Neural cell (in vitro differentiated cells): ENCODE data around the gene ITGBL1.

Source experiments
- EP300 ChIP-seq: fragments of 450-650 bp; conservative IDR thresholded peaks from 2 replicates; pipeline ENCODE4 v1.6.1; 2014; ENCODE audit warnings: antibody characterized with exemption, mild to moderate bottlenecking, moderate library complexity; ENCODE audit not compliant: poor library complexity, severe bottlenecking
- EZH2 ChIP-seq: fragments of 200-600, 300-800 bp; shearing (Covaris generic), sonication (generic); IDR thresholded peaks from 2 replicates; pipeline ENCODE4 v1.6.1; 2014; ENCODE audit warnings: antibody characterized with exemption, low read length, borderline replicate concordance, mild to moderate bottlenecking; ENCODE audit not compliant: insufficient read depth, poor library complexity, severe bottlenecking
- MXI1 ChIP-seq: fragments of 450-650 bp; conservative IDR thresholded peaks from 2 replicates; pipeline ENCODE4 v1.6.1; 2014; ENCODE audit warnings: antibody characterized with exemption, mild to moderate bottlenecking; ENCODE audit not compliant: poor library complexity, severe bottlenecking
- POLR2AphosphoS5 ChIP-seq: IDR thresholded peaks from 2 replicates; pipeline ENCODE4 v1.6.1; 2012
- RAD21 ChIP-seq: fragments of 450-650 bp; conservative IDR thresholded peaks from 2 replicates; pipeline ENCODE4 v1.6.1; 2014; ENCODE audit warnings: antibody characterized with exemption, mild to moderate bottlenecking, moderate library complexity
- SMC3 ChIP-seq: fragments of 450-650 bp; conservative IDR thresholded peaks from 2 replicates; pipeline ENCODE4 v1.6.1; 2014; ENCODE audit warnings: antibody characterized with exemption, mild to moderate bottlenecking, moderate library complexity; ENCODE audit not compliant: poor library complexity
- TAF1 ChIP-seq: IDR thresholded peaks from 2 replicates; pipeline ENCODE4 v1.6.1; 2012; ENCODE audit warnings: low read depth
- TF ChIP-seq, protein P1 (sequence below): fragments of 450-650 bp; IDR thresholded peaks from 2 replicates; pipeline ENCODE4 v1.5.1; 2014; ENCODE audit warnings: antibody characterized with exemption, mild to moderate bottlenecking, moderate library complexity; ENCODE audit not compliant: poor library complexity, severe bottlenecking
- TF ChIP-seq, protein P2 (sequence below): IDR thresholded peaks from 2 replicates; pipeline ENCODE4 v1.6.1; 2012; ENCODE audit warnings: borderline replicate concordance

DNA sequence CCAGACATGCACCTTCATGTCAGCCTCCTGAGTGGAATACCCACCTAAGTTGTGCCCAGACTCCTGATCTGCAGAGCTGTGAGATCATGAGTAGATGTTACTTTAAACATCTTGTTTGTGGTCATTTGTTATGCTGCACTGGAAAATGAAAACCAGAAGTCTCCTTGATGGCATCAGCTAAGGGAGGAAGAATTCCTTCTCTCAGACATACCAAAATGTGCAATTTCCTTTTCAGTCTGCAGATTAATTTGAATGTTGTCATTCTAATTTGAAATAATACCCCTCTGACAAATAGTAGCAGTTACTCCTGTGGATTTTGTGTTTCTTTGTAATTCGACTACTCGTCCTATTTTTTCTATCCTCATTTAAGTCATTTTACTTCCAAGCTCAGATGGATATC is 59.3 kb downstream of the ITGBL1 start:
- TF ChIP-seq POLR2AphosphoS5 = no peak
- TF ChIP-seq, protein P1, sequence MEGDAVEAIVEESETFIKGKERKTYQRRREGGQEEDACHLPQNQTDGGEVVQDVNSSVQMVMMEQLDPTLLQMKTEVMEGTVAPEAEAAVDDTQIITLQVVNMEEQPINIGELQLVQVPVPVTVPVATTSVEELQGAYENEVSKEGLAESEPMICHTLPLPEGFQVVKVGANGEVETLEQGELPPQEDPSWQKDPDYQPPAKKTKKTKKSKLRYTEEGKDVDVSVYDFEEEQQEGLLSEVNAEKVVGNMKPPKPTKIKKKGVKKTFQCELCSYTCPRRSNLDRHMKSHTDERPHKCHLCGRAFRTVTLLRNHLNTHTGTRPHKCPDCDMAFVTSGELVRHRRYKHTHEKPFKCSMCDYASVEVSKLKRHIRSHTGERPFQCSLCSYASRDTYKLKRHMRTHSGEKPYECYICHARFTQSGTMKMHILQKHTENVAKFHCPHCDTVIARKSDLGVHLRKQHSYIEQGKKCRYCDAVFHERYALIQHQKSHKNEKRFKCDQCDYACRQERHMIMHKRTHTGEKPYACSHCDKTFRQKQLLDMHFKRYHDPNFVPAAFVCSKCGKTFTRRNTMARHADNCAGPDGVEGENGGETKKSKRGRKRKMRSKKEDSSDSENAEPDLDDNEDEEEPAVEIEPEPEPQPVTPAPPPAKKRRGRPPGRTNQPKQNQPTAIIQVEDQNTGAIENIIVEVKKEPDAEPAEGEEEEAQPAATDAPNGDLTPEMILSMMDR = no peak
- no peak for TF ChIP-seq EP300
- TF ChIP-seq EZH2 = no peak
- TF ChIP-seq, protein P2, sequence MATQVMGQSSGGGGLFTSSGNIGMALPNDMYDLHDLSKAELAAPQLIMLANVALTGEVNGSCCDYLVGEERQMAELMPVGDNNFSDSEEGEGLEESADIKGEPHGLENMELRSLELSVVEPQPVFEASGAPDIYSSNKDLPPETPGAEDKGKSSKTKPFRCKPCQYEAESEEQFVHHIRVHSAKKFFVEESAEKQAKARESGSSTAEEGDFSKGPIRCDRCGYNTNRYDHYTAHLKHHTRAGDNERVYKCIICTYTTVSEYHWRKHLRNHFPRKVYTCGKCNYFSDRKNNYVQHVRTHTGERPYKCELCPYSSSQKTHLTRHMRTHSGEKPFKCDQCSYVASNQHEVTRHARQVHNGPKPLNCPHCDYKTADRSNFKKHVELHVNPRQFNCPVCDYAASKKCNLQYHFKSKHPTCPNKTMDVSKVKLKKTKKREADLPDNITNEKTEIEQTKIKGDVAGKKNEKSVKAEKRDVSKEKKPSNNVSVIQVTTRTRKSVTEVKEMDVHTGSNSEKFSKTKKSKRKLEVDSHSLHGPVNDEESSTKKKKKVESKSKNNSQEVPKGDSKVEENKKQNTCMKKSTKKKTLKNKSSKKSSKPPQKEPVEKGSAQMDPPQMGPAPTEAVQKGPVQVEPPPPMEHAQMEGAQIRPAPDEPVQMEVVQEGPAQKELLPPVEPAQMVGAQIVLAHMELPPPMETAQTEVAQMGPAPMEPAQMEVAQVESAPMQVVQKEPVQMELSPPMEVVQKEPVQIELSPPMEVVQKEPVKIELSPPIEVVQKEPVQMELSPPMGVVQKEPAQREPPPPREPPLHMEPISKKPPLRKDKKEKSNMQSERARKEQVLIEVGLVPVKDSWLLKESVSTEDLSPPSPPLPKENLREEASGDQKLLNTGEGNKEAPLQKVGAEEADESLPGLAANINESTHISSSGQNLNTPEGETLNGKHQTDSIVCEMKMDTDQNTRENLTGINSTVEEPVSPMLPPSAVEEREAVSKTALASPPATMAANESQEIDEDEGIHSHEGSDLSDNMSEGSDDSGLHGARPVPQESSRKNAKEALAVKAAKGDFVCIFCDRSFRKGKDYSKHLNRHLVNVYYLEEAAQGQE = no peak
- TF ChIP-seq SMC3 = no peak
- no peak for TF ChIP-seq RAD21
- TF ChIP-seq MXI1 = no peak
- TF ChIP-seq TAF1 = no peak
